Stomach (tissue), 4 donors: ENCODE results near the gene ZC3HAV1.

Experiments
- EP300 ChIP-seq: sonication (generic); formaldehyde crosslinking; IDR thresholded peaks from one replicate; pipeline ENCODE4 v1.6.1; 2017; ENCODE audit warnings: antibody characterized with exemption
- POLR2A ChIP-seq, 4 donors: fragments of 450-650 bp; IDR thresholded peaks; one replicate each; pipeline ENCODE4 v1.6.1; 2016; ENCODE audit warnings: antibody characterized with exemption in 4 of 4, control low read depth in 2 of 4, mild to moderate bottlenecking in 1 of 4, moderate library complexity in 1 of 4
- POLR2AphosphoS5 ChIP-seq, 3 donors: sonication (generic); formaldehyde crosslinking; IDR thresholded peaks; one replicate each; pipeline ENCODE4 v1.6.1; 2016; ENCODE audit warnings: antibody characterized with exemption in 3 of 3
- TF ChIP-seq, protein P1 (sequence below), 7 experiments: fragments of 450-650 bp in 4 of 7; fragments of 200-600 bp in 3 of 7; sonication (generic) in 3 of 7; IDR thresholded peaks; one replicate each; pipeline ENCODE4 v1.5.1; 2016 to 2019; ENCODE audit warnings: antibody characterized with exemption in 7 of 7, control low read depth in 2 of 7, mild to moderate bottlenecking in 1 of 7

DNA sequence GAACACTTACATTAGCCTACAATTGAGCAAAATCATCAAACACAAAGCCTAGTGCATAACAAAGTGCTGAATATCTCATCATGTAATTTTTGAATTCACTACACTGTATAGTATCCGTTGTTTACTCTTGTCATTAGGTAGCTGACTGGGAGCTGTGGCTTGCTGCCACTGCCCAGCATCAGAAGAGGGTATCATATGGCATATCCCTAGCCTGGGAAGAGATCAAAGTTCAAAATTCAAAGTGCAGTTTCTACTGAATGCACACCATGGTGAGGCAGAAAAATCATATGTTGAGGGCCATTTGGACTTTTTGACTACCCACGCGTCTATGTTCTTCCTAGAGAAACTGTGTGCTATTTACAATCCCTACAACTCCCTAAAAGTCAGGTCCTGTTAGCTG is 7.5 kb upstream of the ZC3HAV1 start:
- TF ChIP-seq POLR2A (IDR thresholded peaks at IDR 0.05) (no peak), POLR2AphosphoS5 (IDR thresholded peaks at IDR 0.05) (no peak), EP300 (no peak)
- TF ChIP-seq, protein P1, sequence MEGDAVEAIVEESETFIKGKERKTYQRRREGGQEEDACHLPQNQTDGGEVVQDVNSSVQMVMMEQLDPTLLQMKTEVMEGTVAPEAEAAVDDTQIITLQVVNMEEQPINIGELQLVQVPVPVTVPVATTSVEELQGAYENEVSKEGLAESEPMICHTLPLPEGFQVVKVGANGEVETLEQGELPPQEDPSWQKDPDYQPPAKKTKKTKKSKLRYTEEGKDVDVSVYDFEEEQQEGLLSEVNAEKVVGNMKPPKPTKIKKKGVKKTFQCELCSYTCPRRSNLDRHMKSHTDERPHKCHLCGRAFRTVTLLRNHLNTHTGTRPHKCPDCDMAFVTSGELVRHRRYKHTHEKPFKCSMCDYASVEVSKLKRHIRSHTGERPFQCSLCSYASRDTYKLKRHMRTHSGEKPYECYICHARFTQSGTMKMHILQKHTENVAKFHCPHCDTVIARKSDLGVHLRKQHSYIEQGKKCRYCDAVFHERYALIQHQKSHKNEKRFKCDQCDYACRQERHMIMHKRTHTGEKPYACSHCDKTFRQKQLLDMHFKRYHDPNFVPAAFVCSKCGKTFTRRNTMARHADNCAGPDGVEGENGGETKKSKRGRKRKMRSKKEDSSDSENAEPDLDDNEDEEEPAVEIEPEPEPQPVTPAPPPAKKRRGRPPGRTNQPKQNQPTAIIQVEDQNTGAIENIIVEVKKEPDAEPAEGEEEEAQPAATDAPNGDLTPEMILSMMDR (IDR thresholded peaks at IDR 0.05) = no peak
